Thyroid gland (tissue), 4 donors: ENCODE data around the gene LSG1. TPM values are rescaled to one million over a fixed set of nuclear protein-coding genes. Genes with fewer than 3 reads are reported as not detected.

Source experiments
- DNase-seq, 2 donors: peaks; one replicate each; pipeline ENCODE4 v3.0.0-alpha.2; 2019
- H3K27ac ChIP-seq, 3 donors: fragments of 200-600 bp; sonication (generic); 1 replicate in 2 of 3; 2 replicates in 1 of 3; pipeline ENCODE4 v1.5.1; 2016 to 2019; ENCODE audit warnings: mild to moderate bottlenecking in 1 of 3, moderate library complexity in 1 of 3
- H3K27me3 ChIP-seq: fragments of 200-600 bp; sonication (generic); one replicate; pipeline ENCODE4 v1.5.1; 2019
- H3K36me3 ChIP-seq, 2 donors: fragments of 200-600 bp; sonication (generic); one replicate each; pipeline ENCODE4 v1.5.1; 2016 to 2019
- H3K4me1 ChIP-seq, 2 donors: fragments of 200-600 bp; sonication (generic); one replicate each; pipeline ENCODE4 v1.5.1; 2017 to 2019
- H3K4me3 ChIP-seq, 3 donors: fragments of 200-600 bp; sonication (generic); replicated peaks in 1 of 3; 1 replicate in 2 of 3; 2 replicates in 1 of 3; pipeline ENCODE4 v1.5.1; 2016; ENCODE audit warnings: mild to moderate bottlenecking in 1 of 3
- H3K9me3 ChIP-seq: fragments of 200-600 bp; sonication (generic); one replicate; pipeline ENCODE4 v1.5.1; 2017
- CTCF ChIP-seq, 6 experiments: fragments of 200-600 bp in 3 of 6; fragments of 450-650 bp in 3 of 6; sonication (generic) in 3 of 6; IDR thresholded peaks; one replicate each; pipeline ENCODE4 v1.5.1; 2016 to 2019; ENCODE audit warnings: antibody characterized with exemption in 6 of 6, mild to moderate bottlenecking in 2 of 6, inconsistent platforms in 1 of 6, moderate library complexity in 1 of 6
- POLR2A ChIP-seq, 2 donors: fragments of 450-650 bp; IDR thresholded peaks; one replicate each; pipeline ENCODE4 v1.6.1; 2017; ENCODE audit warnings: antibody characterized with exemption in 2 of 2, mild to moderate bottlenecking in 2 of 2, moderate library complexity in 1 of 2
- WGBS, 2 donors: methylation state at CpG; one replicate each; pipeline ENCODE4 v1.1.5; 2017; 5-methylcytosine and 5-hydroxymethylcytosine counted together
- intact Hi-C: fragments of 100-400 bp; cut with DNase I; formaldehyde crosslinking; loops from one replicate; pipeline ENCODE4 v1.15.1; 2023
- total RNA-seq, 4 donors: library from RNA; depleted of rRNA; stranded (reverse); fragments of >200 nt; gene quantifications; one replicate each; pipeline ENCODE4 v1.2.3, GENCODE V29; 2016

LSG1 gene
- total RNA-seq, 4 donors from 2014 or later: 34.8 to 60.3 (median 49.7) TPM

- Histone ChIP-seq H3K4me1 (peaks cover 0 to 4% of the 10 kb centered on the region in 2 donors), H3K27ac (no peak overlapping the region), H3K9me3 (no peaks in the 10 kb centered on the region), H3K27me3 (no peaks in the 10 kb centered on the region), H3K36me3 (peaks cover 0 to 7% of the 10 kb centered on the region in 2 donors), H3K4me3 (no peak overlapping the region)
- no peak for DNase-seq
- intact Hi-C loops: no loop called here
- TF ChIP-seq POLR2A (IDR thresholded peaks at IDR 0.05): no peak
- no peak for TF ChIP-seq CTCF (IDR thresholded peaks at IDR 0.05)
- WGBS, 2 donors: 89 to 90% methylated on average over 16 to 25 of the region's 25 CpGs
These were observed 48.3 kb downstream of the LSG1 start for GRCh38 chr3:194623449-194624290.

- DNase-seq: no peak
- intact Hi-C loops: no loop called here
- peaks cover 0 to 4% of the 10 kb centered on the region in 2 donors for H3K4me1 ChIP-seq
- peaks cover 0 to 3% of the 10 kb centered on the region in 2 donors for H3K36me3 ChIP-seq
- 94 to 95% methylated on average over 26 of the region's 26 CpGs for WGBS, 2 donors
- H3K27me3 ChIP-seq: no peaks in the 10 kb centered on the region
- TF ChIP-seq CTCF (IDR thresholded peaks at IDR 0.05) (no peak), POLR2A (IDR thresholded peaks at IDR 0.05) (no peak)
- no peak overlapping the region for H3K27ac ChIP-seq
- H3K4me3 ChIP-seq: no peak overlapping the region
- H3K9me3 ChIP-seq: no peaks in the 10 kb centered on the region
These were observed 49.2 kb downstream of the LSG1 start for GRCh38 chr3:194622621-194623340.

GRCh38 chr3:194621947-194622346 is 50.0 kb downstream of the LSG1 start:
- intact Hi-C loops: no loop called here
- Histone ChIP-seq H3K36me3 (no peaks in the 10 kb centered on the region), H3K4me3 (no peak overlapping the region), H3K27ac (no peak overlapping the region), H3K4me1 (peaks cover 0 to 4% of the 10 kb centered on the region in 2 donors), H3K27me3 (no peaks in the 10 kb centered on the region), H3K9me3 (no peaks in the 10 kb centered on the region)
- 93 to 95% methylated on average over 14 of the region's 14 CpGs for WGBS, 2 donors
- no peak for DNase-seq
- TF ChIP-seq POLR2A (IDR thresholded peaks at IDR 0.05) (no peak), CTCF (IDR thresholded peaks at IDR 0.05) (no peak)

GRCh38 chr3:194620196-194620595 is 51.8 kb downstream of the LSG1 start:
- Histone ChIP-seq H3K4me3 (no peak overlapping the region), H3K9me3 (no peaks in the 10 kb centered on the region), H3K4me1 (peaks cover 0 to 4% of the 10 kb centered on the region in 2 donors), H3K36me3 (no peaks in the 10 kb centered on the region), H3K27me3 (no peaks in the 10 kb centered on the region), H3K27ac (no peak overlapping the region)
- TF ChIP-seq POLR2A (IDR thresholded peaks at IDR 0.05): no peak
- no peak for TF ChIP-seq CTCF (IDR thresholded peaks at IDR 0.05)
- no peak for DNase-seq
- intact Hi-C loops: no loop called here
- 91% methylated on average over 7 of the region's 7 CpGs for WGBS, 2 donors

- H3K36me3 ChIP-seq: no peaks in the 10 kb centered on the region
- TF ChIP-seq POLR2A (IDR thresholded peaks at IDR 0.05): no peak
- no peak for TF ChIP-seq CTCF (IDR thresholded peaks at IDR 0.05)
- WGBS, 2 donors: 93 to 97% methylated on average over 9 of the region's 9 CpGs
- no peaks in the 10 kb centered on the region for H3K27me3 ChIP-seq
- H3K4me1 ChIP-seq: peaks cover 0 to 4% of the 10 kb centered on the region in 2 donors
- H3K27ac ChIP-seq: no peak overlapping the region
- intact Hi-C loops: no loop called here
- DNase-seq: no peak
- no peak overlapping the region for H3K4me3 ChIP-seq
- H3K9me3 ChIP-seq: no peaks in the 10 kb centered on the region
These were observed 52.2 kb downstream of the LSG1 start for GRCh38 chr3:194619741-194620140.
